Neural progenitor cell (in vitro differentiated cells): ENCODE results near the gene PCNX3.

Source experiments
- EZH2 ChIP-seq: fragments of 200-600 bp; sonication (generic); IDR thresholded peaks from 2 replicates; pipeline ENCODE4 v1.6.1; 2017; ENCODE audit warnings: antibody characterized with exemption, mild to moderate bottlenecking, moderate library complexity
- TF ChIP-seq, protein P1 (sequence below): fragments of 200-600 bp; sonication (generic); IDR thresholded peaks from 2 replicates; pipeline ENCODE4 v1.5.1; 2017; ENCODE audit warnings: antibody characterized with exemption, mild to moderate bottlenecking

DNA sequence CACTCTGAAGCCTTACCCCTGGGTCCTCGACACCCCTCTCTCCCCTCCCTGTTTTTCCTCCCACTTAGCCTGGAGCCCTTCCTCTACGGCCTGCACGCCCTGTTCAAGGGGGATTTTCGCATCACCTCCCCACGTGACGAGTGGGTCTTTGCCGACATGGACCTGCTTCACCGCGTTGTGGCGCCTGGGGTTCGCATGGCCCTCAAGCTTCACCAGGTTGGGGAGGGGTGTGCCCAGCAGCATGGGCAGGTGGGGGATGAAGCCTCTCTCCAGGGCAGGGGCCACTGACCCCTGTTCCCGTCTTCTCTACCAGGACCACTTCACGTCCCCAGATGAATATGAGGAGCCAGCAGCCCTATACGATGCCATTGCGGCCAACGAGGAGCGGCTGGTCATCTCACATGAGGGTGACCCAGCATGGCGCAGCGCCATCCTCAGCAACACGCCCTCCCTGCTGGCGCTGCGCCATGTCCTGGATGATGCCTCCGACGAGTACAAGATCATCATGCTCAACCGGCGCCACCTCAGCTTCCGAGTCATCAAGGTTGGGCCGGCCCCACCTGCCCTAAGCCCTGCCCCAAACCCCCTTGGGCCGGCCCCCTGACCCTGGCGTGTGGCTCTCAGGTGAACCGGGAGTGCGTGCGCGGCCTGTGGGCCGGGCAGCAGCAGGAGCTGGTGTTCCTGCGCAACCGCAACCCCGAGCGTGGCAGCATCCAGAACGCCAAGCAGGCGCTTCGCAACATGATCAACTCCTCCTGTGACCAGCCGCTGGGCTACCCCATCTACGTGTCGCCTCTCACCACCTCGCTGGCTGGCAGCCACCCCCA, 19.5 kb downstream of the PCNX3 start:
- TF ChIP-seq, protein P1, sequence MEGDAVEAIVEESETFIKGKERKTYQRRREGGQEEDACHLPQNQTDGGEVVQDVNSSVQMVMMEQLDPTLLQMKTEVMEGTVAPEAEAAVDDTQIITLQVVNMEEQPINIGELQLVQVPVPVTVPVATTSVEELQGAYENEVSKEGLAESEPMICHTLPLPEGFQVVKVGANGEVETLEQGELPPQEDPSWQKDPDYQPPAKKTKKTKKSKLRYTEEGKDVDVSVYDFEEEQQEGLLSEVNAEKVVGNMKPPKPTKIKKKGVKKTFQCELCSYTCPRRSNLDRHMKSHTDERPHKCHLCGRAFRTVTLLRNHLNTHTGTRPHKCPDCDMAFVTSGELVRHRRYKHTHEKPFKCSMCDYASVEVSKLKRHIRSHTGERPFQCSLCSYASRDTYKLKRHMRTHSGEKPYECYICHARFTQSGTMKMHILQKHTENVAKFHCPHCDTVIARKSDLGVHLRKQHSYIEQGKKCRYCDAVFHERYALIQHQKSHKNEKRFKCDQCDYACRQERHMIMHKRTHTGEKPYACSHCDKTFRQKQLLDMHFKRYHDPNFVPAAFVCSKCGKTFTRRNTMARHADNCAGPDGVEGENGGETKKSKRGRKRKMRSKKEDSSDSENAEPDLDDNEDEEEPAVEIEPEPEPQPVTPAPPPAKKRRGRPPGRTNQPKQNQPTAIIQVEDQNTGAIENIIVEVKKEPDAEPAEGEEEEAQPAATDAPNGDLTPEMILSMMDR, result no peak
- TF ChIP-seq EZH2, result no peak
